Measurements from ENCODE around the gene CRTC3. TPM values are rescaled to one million over a fixed set of nuclear protein-coding genes. Genes with fewer than 3 reads are reported as not detected.
A peak's percentile ranks its signal among the peaks of the same experiment; 100 is the strongest.

The CRTC3 gene
- total RNA-seq, 2 experiments from 2014 or later: 70.5 to 74.1 TPM

DNA sequence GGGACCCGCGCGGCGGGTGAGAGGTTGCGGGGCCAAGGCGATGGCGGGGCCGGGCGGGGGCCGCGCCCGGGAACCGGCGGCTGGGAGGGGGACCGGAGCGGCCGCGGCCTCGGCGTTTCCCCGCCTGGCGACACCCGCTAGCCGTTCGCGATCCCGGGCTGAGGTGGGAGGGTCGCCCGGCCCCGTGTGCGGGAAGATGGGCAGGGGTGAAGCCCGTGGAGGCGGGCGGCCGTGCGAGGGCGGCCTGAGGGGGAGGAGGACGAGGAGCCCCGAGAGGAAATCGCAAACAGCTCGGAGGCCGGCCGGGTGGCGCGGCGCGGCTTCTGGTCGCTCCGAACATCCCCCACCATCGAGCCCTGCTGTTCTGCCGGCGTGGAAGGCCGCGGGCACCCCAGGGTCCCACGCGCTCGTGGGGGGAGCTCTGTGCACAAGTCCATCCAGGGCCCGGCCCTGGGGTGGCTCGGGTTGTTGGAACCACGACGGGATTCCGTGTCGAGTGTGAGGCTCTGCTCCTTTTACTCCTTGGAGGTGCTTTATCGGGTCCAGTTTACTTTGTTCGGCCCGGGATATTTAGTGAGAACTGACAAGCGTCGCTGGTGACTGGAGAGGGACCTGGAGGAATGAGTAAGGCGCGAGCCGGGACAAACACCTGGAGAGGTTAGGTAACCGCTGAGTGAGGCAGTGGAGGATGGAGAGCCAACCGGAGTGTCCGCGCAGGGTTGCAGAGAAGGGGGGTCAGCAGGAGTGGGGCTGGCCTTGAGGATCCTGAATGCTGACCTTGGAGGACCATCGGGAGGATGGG is 728 bp downstream of the CRTC3 start:
- peak overlapping the region; percentile 96 for H3K4me3 Mint-ChIP-seq
- peak; percentile 57 for ATAC-seq (ENCODE audit: low read depth)

GRCh38 chr15:90531147-90531546 is 1.4 kb downstream of the CRTC3 start:
- peak overlapping the region; percentile 96 for H3K4me3 Mint-ChIP-seq
- ATAC-seq (ENCODE audit: low read depth) (no peak), DNase-seq (no peak)
- peak overlapping the region; percentile 80 for H3K27ac Mint-ChIP-seq
- no peaks in the 10 kb centered on the region for H3K27me3 Mint-ChIP-seq
- H3K36me3 Mint-ChIP-seq: peaks cover 25% of the 10 kb centered on the region
- no peaks in the 10 kb centered on the region for H3K9me3 Mint-ChIP-seq
- H3K4me1 Mint-ChIP-seq: peaks cover 43% of the 10 kb centered on the region
- POLR2A ChIA-PET: interaction anchor here (0.6 to 3.3 kb wide), 14 partner anchors 8 to 143 kb away, joined by 3 to 33 read pairs (median 4); partner anchors contain the start of gene IQGAP1

More for the DNA sequence above, 728 bp downstream of the CRTC3 start:
- peaks cover 38% of the 10 kb centered on the region for H3K4me1 Mint-ChIP-seq
- POLR2A ChIA-PET: interaction anchor here (0.5 to 3.3 kb wide), 17 partner anchors 9 to 142 kb away, joined by 3 to 33 read pairs (median 4); partner anchors contain the start of gene IQGAP1
- H3K36me3 Mint-ChIP-seq: peaks cover 24% of the 10 kb centered on the region
- H3K27ac Mint-ChIP-seq: peak overlapping the region; percentile 88
- DNase-seq: peak; percentile 77
- no peaks in the 10 kb centered on the region for H3K9me3 Mint-ChIP-seq
- no peaks in the 10 kb centered on the region for H3K27me3 Mint-ChIP-seq

- Mint-ChIP-seq H3K36me3 (peaks cover 40% of the 10 kb centered on the region), H3K4me1 (peaks cover 68% of the 10 kb centered on the region), H3K4me3 (no peak overlapping the region), H3K9me3 (no peaks in the 10 kb centered on the region), H3K27ac (no peak overlapping the region), H3K27me3 (no peaks in the 10 kb centered on the region)
- no peak for ATAC-seq (ENCODE audit: low read depth)
- POLR2A ChIA-PET: interaction anchor here (1.0 to 1.4 kb wide), 2 partner anchors 24 to 36 kb away, joined by 3 to 4 read pairs; no protein-coding TSS in a partner anchor
- no peak for DNase-seq
Observed at GRCh38 chr15:90535254-90535653, 5.5 kb downstream of the CRTC3 start.

- DNase-seq (no peak), ATAC-seq (ENCODE audit: low read depth) (peak; percentile 76)
- Mint-ChIP-seq H3K4me3 (peak overlapping the region; percentile 88), H3K27me3 (no peaks in the 10 kb centered on the region), H3K36me3 (peaks cover 38% of the 10 kb centered on the region), H3K4me1 (peaks cover 45% of the 10 kb centered on the region), H3K27ac (peak overlapping the region; percentile 96), H3K9me3 (no peaks in the 10 kb centered on the region)
- POLR2A ChIA-PET: interaction anchor here (2.0 to 2.7 kb wide), 2 partner anchors 9 to 22 kb away, joined by 10 to 33 read pairs; partner anchors contain the start of gene CRTC3
Observed at GRCh38 chr15:90539789-90540188, 10.1 kb downstream of the CRTC3 start.

GRCh38 chr15:90540768-90541167 is 11.0 kb downstream of the CRTC3 start:
- no peaks in the 10 kb centered on the region for H3K9me3 Mint-ChIP-seq
- peaks cover 40% of the 10 kb centered on the region for H3K4me1 Mint-ChIP-seq
- DNase-seq (no peak), ATAC-seq (ENCODE audit: low read depth) (no peak)
- peak overlapping the region; percentile 34 for H3K27ac Mint-ChIP-seq
- H3K27me3 Mint-ChIP-seq: no peaks in the 10 kb centered on the region
- H3K4me3 Mint-ChIP-seq: peak overlapping the region; percentile 62
- POLR2A ChIA-PET: interaction anchor here (2.0 to 2.7 kb wide), 2 partner anchors 10 to 21 kb away, joined by 10 to 33 read pairs; partner anchors contain the start of gene CRTC3
- peaks cover 39% of the 10 kb centered on the region for H3K36me3 Mint-ChIP-seq

GRCh38 chr15:90545095-90545494 is 15.4 kb downstream of the CRTC3 start:
- no peaks in the 10 kb centered on the region for H3K9me3 Mint-ChIP-seq
- H3K27ac Mint-ChIP-seq: no peak overlapping the region
- peaks cover 34% of the 10 kb centered on the region for H3K4me1 Mint-ChIP-seq
- DNase-seq (no peak), ATAC-seq (ENCODE audit: low read depth) (no peak)
- H3K27me3 Mint-ChIP-seq: no peaks in the 10 kb centered on the region
- H3K4me3 Mint-ChIP-seq: no peak overlapping the region
- peaks cover 46% of the 10 kb centered on the region for H3K36me3 Mint-ChIP-seq
- POLR2A ChIA-PET: interaction anchor here (1.2 kb wide), 1 partner anchor 16 kb away, joined by 3 read pairs; no protein-coding TSS in a partner anchor

DNA sequence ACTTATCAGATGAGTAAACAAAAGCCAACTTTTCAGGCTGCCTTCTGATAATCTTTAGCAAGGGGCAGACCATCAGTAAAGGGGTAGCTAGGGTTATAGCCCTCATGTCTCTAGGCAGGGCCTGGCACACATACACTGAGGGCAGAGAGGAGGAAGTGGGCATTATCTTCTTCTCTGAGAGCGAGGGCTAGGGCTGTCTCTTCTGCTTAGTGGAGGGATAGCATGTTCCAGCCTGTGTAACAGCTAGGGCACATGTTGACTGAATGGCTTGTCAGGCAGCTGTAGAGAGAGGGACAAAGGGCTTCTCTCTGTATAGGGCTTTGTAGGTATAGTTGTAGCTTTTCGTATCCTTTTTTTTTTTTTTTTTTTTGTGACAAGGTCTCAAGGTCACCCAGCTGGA is 17.8 kb downstream of the CRTC3 start:
- Mint-ChIP-seq H3K27ac (peak overlapping the region; percentile 45), H3K9me3 (no peaks in the 10 kb centered on the region), H3K36me3 (peaks cover 47% of the 10 kb centered on the region), H3K27me3 (no peaks in the 10 kb centered on the region), H3K4me1 (peaks cover 48% of the 10 kb centered on the region), H3K4me3 (no peak overlapping the region)
- POLR2A ChIA-PET: interaction anchor here (0.6 to 1.6 kb wide), 4 partner anchors 16 to 58 kb away, joined by 3 to 5 read pairs (median 4); no protein-coding TSS in a partner anchor
- ATAC-seq (ENCODE audit: low read depth): no peak
- no peak for DNase-seq

- DNase-seq (no peak), ATAC-seq (ENCODE audit: low read depth) (no peak)
- H3K27me3 Mint-ChIP-seq: no peaks in the 10 kb centered on the region
- peaks cover 43% of the 10 kb centered on the region for H3K36me3 Mint-ChIP-seq
- no peak overlapping the region for H3K27ac Mint-ChIP-seq
- H3K4me3 Mint-ChIP-seq: peak overlapping the region; percentile 43
- H3K4me1 Mint-ChIP-seq: peaks cover 43% of the 10 kb centered on the region
- POLR2A ChIA-PET: no interaction called here
- no peaks in the 10 kb centered on the region for H3K9me3 Mint-ChIP-seq
Observed at GRCh38 chr15:90550919-90551318, 21.2 kb downstream of the CRTC3 start.

GRCh38 chr15:90552162-90552928 is 22.6 kb downstream of the CRTC3 start:
- H3K36me3 Mint-ChIP-seq: peaks cover 41% of the 10 kb centered on the region
- DNase-seq (no peak), ATAC-seq (ENCODE audit: low read depth) (no peak)
- POLR2A ChIA-PET: no interaction called here
- no peak overlapping the region for H3K4me3 Mint-ChIP-seq
- no peaks in the 10 kb centered on the region for H3K27me3 Mint-ChIP-seq
- no peak overlapping the region for H3K27ac Mint-ChIP-seq
- H3K4me1 Mint-ChIP-seq: peaks cover 46% of the 10 kb centered on the region
- H3K9me3 Mint-ChIP-seq: no peaks in the 10 kb centered on the region

GRCh38 chr15:90552929-90553211 is 23.1 kb downstream of the CRTC3 start:
- no peak overlapping the region for H3K27ac Mint-ChIP-seq
- POLR2A ChIA-PET: no interaction called here
- no peak overlapping the region for H3K4me3 Mint-ChIP-seq
- DNase-seq: no peak
- peaks cover 36% of the 10 kb centered on the region for H3K36me3 Mint-ChIP-seq
- peaks cover 46% of the 10 kb centered on the region for H3K4me1 Mint-ChIP-seq
- no peaks in the 10 kb centered on the region for H3K27me3 Mint-ChIP-seq
- ATAC-seq (ENCODE audit: low read depth): no peak
- H3K9me3 Mint-ChIP-seq: no peaks in the 10 kb centered on the region

DNA sequence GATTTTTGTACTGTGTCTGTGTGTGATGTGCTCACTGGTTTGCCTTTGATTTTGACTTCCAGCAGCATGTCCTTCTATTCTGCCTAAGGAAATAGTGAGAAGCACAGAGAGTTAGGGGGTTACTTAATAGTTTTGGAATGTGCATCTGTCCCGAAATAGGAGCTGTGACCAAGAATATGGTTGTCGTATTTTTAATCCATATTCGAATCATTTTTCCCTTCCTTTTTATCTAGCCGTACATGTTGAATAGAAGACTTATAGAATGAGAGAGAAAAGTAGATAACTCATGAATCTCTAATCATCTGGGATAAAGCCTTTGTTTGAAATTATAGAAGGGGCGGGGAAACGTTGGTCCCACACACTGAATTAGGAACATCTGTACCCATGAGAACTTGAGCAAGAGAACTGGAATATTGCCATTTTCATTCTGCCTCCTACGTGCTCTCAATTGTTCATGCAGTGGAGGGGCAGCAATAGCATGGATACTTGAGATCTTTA is 23.6 kb downstream of the CRTC3 start:
- DNase-seq: no peak
- POLR2A ChIA-PET: no interaction called here
- H3K27ac Mint-ChIP-seq: no peak overlapping the region
- H3K4me3 Mint-ChIP-seq: no peak overlapping the region
- H3K4me1 Mint-ChIP-seq: peaks cover 47% of the 10 kb centered on the region
- ATAC-seq (ENCODE audit: low read depth): no peak
- peaks cover 33% of the 10 kb centered on the region for H3K36me3 Mint-ChIP-seq
- H3K9me3 Mint-ChIP-seq: no peaks in the 10 kb centered on the region
- H3K27me3 Mint-ChIP-seq: no peaks in the 10 kb centered on the region

DNA sequence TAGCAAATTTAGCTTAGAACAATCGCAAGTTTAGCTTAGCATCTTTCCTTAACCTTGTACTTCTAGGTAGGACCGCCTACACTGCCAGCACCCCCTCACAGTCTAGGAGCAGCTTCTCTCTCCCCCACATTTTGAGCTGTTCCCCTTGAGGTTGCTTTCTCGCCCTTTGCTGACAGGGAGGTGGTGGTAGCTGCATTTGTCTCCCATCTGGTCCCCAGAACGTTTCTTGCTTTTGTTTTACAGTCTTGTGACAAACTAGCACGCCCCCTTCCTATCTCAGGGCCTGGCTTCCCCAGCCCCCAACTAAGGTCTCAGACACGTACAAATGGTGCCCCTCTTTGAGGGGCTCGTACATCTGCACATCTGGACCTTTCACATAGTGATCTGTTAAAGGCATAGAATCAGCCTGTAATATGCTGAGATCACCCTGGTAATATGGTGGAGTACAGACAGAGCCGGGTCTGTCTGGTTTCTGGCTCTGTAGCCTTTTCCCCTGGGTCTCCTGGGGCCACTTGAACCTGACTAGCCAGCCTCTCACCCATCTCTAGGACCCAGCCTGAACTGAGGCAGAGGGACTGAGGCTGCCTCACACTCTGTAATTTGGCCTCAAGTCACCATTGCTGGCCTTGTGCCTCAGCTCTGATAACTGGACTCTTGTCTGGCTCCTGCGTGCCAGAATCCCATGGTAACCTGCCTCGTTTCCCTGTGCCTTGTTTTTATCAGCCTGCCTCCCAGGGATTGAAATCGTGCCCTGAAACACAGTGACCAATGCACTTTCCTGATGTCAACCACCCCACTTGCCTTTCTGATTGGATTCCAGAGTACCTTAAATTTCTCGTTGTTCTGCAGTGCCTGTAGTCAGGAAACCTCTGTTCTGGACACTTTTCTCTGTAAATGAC is 27.7 kb downstream of the CRTC3 start:
- DNase-seq (peak; percentile 37), ATAC-seq (ENCODE audit: low read depth) (peak; percentile 51)
- Mint-ChIP-seq H3K27ac (peak overlapping the region; percentile 68), H3K9me3 (no peaks in the 10 kb centered on the region), H3K27me3 (no peaks in the 10 kb centered on the region), H3K36me3 (peaks cover 36% of the 10 kb centered on the region), H3K4me3 (peak overlapping the region; percentile 53), H3K4me1 (peaks cover 63% of the 10 kb centered on the region)
- POLR2A ChIA-PET: interaction anchor here (0.7 to 1.5 kb wide), 2 partner anchors 8 to 27 kb away, joined by 3 to 7 read pairs; no protein-coding TSS in a partner anchor

Data from activated naive CD8-positive, alpha-beta T cell treated with anti-CD3 and anti-CD28 coated beads, Interleukin-2, amount 10 ng/mL, durations not matched to agents 7 days and 5 days (primary cell).